ENCODE measurements around the gene BTN3A1. TPM values are rescaled to one million over a fixed set of nuclear protein-coding genes. Genes with fewer than 3 reads are reported as not detected.

The BTN3A1 gene
- total and polyA plus RNA-seq, 2 experiments from 2014 or later, result 12.9 to 18.4 TPM

- peak overlapping the region; percentile 67 for H3K4me2 ChIP-seq
- no peaks in the 10 kb centered on the region for H4K20me1 ChIP-seq (ENCODE audit: insufficient read depth, poor library complexity, severe bottlenecking)
- H3K4me3 ChIP-seq, result no peak overlapping the region
- H3K9me3 ChIP-seq (ENCODE audit: low read depth), result no peaks in the 10 kb centered on the region
- H2AFZ ChIP-seq, result peak overlapping the region; percentile 64
- H3K4me1 ChIP-seq (ENCODE audit: insufficient read depth), result peaks cover 6% of the 10 kb centered on the region
- H3K27ac ChIP-seq, result peak overlapping the region; percentile 79
- WGBS (ENCODE audit: low lambda C conversion rate, missing lambda C conversion rate), result 37% methylated on average over 4 of the region's 4 CpGs
- peaks cover 15% of the 10 kb centered on the region for H3K79me2 ChIP-seq
- no peaks in the 10 kb centered on the region for H3K36me3 ChIP-seq (replicated peaks; ENCODE audit: insufficient read depth, low read depth)
- peak; percentile 43 for TF ChIP-seq CTCF (IDR thresholded peaks at IDR 0.05; ENCODE audit: poor library complexity)
- TF ChIP-seq EZH2phosphoT487 (IDR thresholded peaks at IDR 0.05; ENCODE audit: low read depth, severe bottlenecking, unreplicated experiment), result no peak
- no peak for TF ChIP-seq EZH2 (IDR thresholded peaks at IDR 0.05; ENCODE audit: borderline replicate concordance)
- DNase-seq (ENCODE audit: low spot score), result peak; percentile 54
- H3K9me2 ChIP-seq (replicated peaks; ENCODE audit: insufficient read depth), result no peaks in the 10 kb centered on the region
- no peaks in the 10 kb centered on the region for H3K27me3 ChIP-seq
These were observed 18.7 kb downstream of the BTN3A1 start for GRCh38 chr6:26420688-26421171.

- Histone ChIP-seq H3K36me3 (replicated peaks; ENCODE audit: insufficient read depth, low read depth) (no peaks in the 10 kb centered on the region), H3K4me1 (ENCODE audit: insufficient read depth) (peaks cover 6% of the 10 kb centered on the region), H3K79me2 (peaks cover 15% of the 10 kb centered on the region), H3K4me3 (peak overlapping the region; percentile 45), H4K20me1 (ENCODE audit: insufficient read depth, poor library complexity, severe bottlenecking) (no peaks in the 10 kb centered on the region), H3K9me2 (replicated peaks; ENCODE audit: insufficient read depth) (no peaks in the 10 kb centered on the region), H3K4me2 (peak overlapping the region; percentile 67), H2AFZ (peak overlapping the region; percentile 65), H3K9me3 (ENCODE audit: low read depth) (no peaks in the 10 kb centered on the region), H3K27ac (peak overlapping the region; percentile 82), H3K27me3 (no peaks in the 10 kb centered on the region)
- WGBS (ENCODE audit: low lambda C conversion rate, missing lambda C conversion rate), result 1% methylated on average over 31 of the region's 31 CpGs
- TF ChIP-seq EZH2 (IDR thresholded peaks at IDR 0.05; ENCODE audit: borderline replicate concordance) (no peak), CTCF (IDR thresholded peaks at IDR 0.05; ENCODE audit: poor library complexity) (no peak), EZH2phosphoT487 (IDR thresholded peaks at IDR 0.05; ENCODE audit: low read depth, severe bottlenecking, unreplicated experiment) (no peak)
- peak; percentile 92 for DNase-seq (ENCODE audit: low spot score)
These were observed 19.4 kb downstream of the BTN3A1 start for GRCh38 chr6:26421259-26422144.

- Histone ChIP-seq H3K27ac (no peak overlapping the region), H3K27me3 (no peaks in the 10 kb centered on the region), H3K9me3 (ENCODE audit: low read depth) (no peaks in the 10 kb centered on the region), H2AFZ (no peak overlapping the region), H3K9me2 (replicated peaks; ENCODE audit: insufficient read depth) (no peaks in the 10 kb centered on the region), H3K4me2 (peak overlapping the region; percentile 64), H4K20me1 (ENCODE audit: insufficient read depth, poor library complexity, severe bottlenecking) (no peaks in the 10 kb centered on the region), H3K4me3 (peak overlapping the region; percentile 45), H3K36me3 (replicated peaks; ENCODE audit: insufficient read depth, low read depth) (no peaks in the 10 kb centered on the region), H3K4me1 (ENCODE audit: insufficient read depth) (peaks cover 6% of the 10 kb centered on the region), H3K79me2 (peaks cover 15% of the 10 kb centered on the region)
- no peak for DNase-seq (ENCODE audit: low spot score)
- TF ChIP-seq EZH2phosphoT487 (IDR thresholded peaks at IDR 0.05; ENCODE audit: low read depth, severe bottlenecking, unreplicated experiment) (no peak), CTCF (IDR thresholded peaks at IDR 0.05; ENCODE audit: poor library complexity) (no peak), EZH2 (IDR thresholded peaks at IDR 0.05; ENCODE audit: borderline replicate concordance) (no peak)
- WGBS (ENCODE audit: low lambda C conversion rate, missing lambda C conversion rate), result 89% methylated on average over 3 of the region's 3 CpGs
These were observed 20.3 kb downstream of the BTN3A1 start for GRCh38 chr6:26422329-26422728.
